H1 (cell line): Measurements from ENCODE around the gene ARL14EPL. TPM values are rescaled to one million over a fixed set of nuclear protein-coding genes. Genes with fewer than 3 reads are reported as not detected.

Experiments
- CTCF ChIA-PET: fragments of 300-600 bp; sonication (Branson Sonifier 250); formaldehyde crosslinking; loops from one replicate; lab custom pipeline; 2021; ENCODE audit not compliant: partially characterized antibody; lab: Charles Lee
- POLR2A ChIA-PET: fragments of 300-600 bp; sonication (Branson Sonifier 250); formaldehyde crosslinking; loops from one replicate; lab custom pipeline; 2021; ENCODE audit warnings: inconsistent platforms; ENCODE audit not compliant: partially characterized antibody; lab: Charles Lee
- DNase-seq, 2 experiments: peaks; one replicate each; pipeline versions ENCODE4 v3.0.0 to v3.0.0-alpha.2; 2010 to 2022; ENCODE audit warnings: low spot score in 2 of 2, low read depth in 1 of 2, mixed read lengths in 1 of 2
- FAIRE-seq: peaks from 2 replicates; lab custom pipeline; 2011; peaks lifted over from hg19 to GRCh38; lab: Jason Lieb, UNC
- H2AFZ ChIP-seq: 2 replicates; pipeline ENCODE4 v1.8.1; 2012; ENCODE audit warnings: low read length, inconsistent platforms
- H2AK5ac ChIP-seq: 2 replicates; pipeline ENCODE4 v1.6.1; 2013; ENCODE audit warnings: low read depth, low read length
- H2BK120ac ChIP-seq: replicated peaks from 2 replicates; pipeline ENCODE3; 2013; ENCODE audit warnings: low read depth, low read length, inconsistent platforms
- H2BK12ac ChIP-seq: 2 replicates; pipeline ENCODE4 v1.6.1; 2013; ENCODE audit warnings: low read depth, low read length
- H2BK15ac ChIP-seq: 2 replicates; pipeline ENCODE4 v1.6.1; 2013; ENCODE audit warnings: low read length
- H2BK20ac ChIP-seq: 2 replicates; pipeline ENCODE4 v1.6.1; 2013; ENCODE audit warnings: low read length
- H2BK5ac ChIP-seq: 2 replicates; pipeline ENCODE4 v1.6.1; 2013; ENCODE audit warnings: low read depth, low read length
- H3K14ac ChIP-seq: 2 replicates; pipeline ENCODE4 v1.6.1; 2013; ENCODE audit warnings: inconsistent platforms; ENCODE audit not compliant: insufficient read length
- H3K18ac ChIP-seq: 2 replicates; pipeline ENCODE4 v1.6.1; 2013; ENCODE audit warnings: low read length; ENCODE audit errors: extremely low read depth
- H3K23ac ChIP-seq: 2 replicates; pipeline ENCODE4 v1.6.1; 2013; ENCODE audit warnings: inconsistent platforms; ENCODE audit not compliant: insufficient read length
- H3K23me2 ChIP-seq: 2 replicates; pipeline ENCODE4 v1.6.1; 2013; ENCODE audit warnings: low read depth, low read length
- H3K27ac ChIP-seq: 2 replicates; pipeline ENCODE4 v1.6.1; 2011; ENCODE audit warnings: low read depth, low read length, inconsistent platforms
- H3K27me3 ChIP-seq, 4 experiments: replicated peaks in 1 of 4; 1 replicate in 1 of 4; 2 replicates in 3 of 4; pipeline versions ENCODE4 v1.6.1 to v1.8.1; 2011 to 2013; ENCODE audit warnings: low read length in 3 of 4, mild to moderate bottlenecking in 3 of 4, inconsistent platforms in 2 of 4, mixed read lengths in 2 of 4, moderate library complexity in 1 of 4; ENCODE audit not compliant: control insufficient read depth in 3 of 4, insufficient read depth in 3 of 4; ENCODE audit errors: extremely low read depth in 1 of 4
- H3K36me3 ChIP-seq, 4 experiments: 2 replicates each; pipeline versions ENCODE4 v1.6.1 to v1.8.1; 2011 to 2013; ENCODE audit warnings: mild to moderate bottlenecking in 4 of 4, low read length in 3 of 4, moderate library complexity in 2 of 4, control low read depth in 1 of 4, inconsistent platforms in 1 of 4; ENCODE audit not compliant: insufficient read depth in 4 of 4, control insufficient read depth in 2 of 4
- H3K4ac ChIP-seq: replicated peaks from 2 replicates; pipeline ENCODE3; 2013; ENCODE audit warnings: low read length, low read depth, mixed read lengths, inconsistent platforms; ENCODE audit not compliant: insufficient read length
- H3K4me1 ChIP-seq, 4 experiments: replicated peaks in 1 of 4; 1 replicate in 1 of 4; 2 replicates in 3 of 4; pipeline versions ENCODE4 v1.6.1 to v1.8.1; 2011 to 2013; ENCODE audit warnings: low read length in 3 of 4, inconsistent platforms in 2 of 4, mixed read lengths in 1 of 4; ENCODE audit not compliant: insufficient read depth in 4 of 4, control insufficient read depth in 3 of 4
- H3K4me2 ChIP-seq, 2 experiments: 2 replicates each; pipeline versions ENCODE4 v1.6.1 to v1.8.1; 2011 to 2013; ENCODE audit warnings: low read depth in 2 of 2, low read length in 2 of 2, control low read depth in 1 of 2, inconsistent platforms in 1 of 2, mild to moderate bottlenecking in 1 of 2; ENCODE audit not compliant: insufficient read depth in 1 of 2
- H3K4me3 ChIP-seq, 4 experiments: fragments of 200-600, 300-600 bp in 1 of 4; sonication (generic), shearing (Covaris generic), sonication (Bioruptor Twin) in 1 of 4; 2 replicates each; pipeline versions ENCODE4 v1.5.1 to v1.8.1; 2011 to 2016; ENCODE audit warnings: low read length in 4 of 4, low read depth in 3 of 4, control low read depth in 2 of 4, inconsistent platforms in 2 of 4, mild to moderate bottlenecking in 2 of 4, mixed read lengths in 1 of 4, moderate library complexity in 1 of 4; ENCODE audit not compliant: insufficient read depth in 2 of 4; ENCODE audit errors: extremely low read depth in 1 of 4
- H3K56ac ChIP-seq: replicated peaks from 2 replicates; pipeline ENCODE3; 2013; ENCODE audit warnings: low read depth, mild to moderate bottlenecking, mixed read lengths, low read length, inconsistent platforms; ENCODE audit not compliant: insufficient read length
- H3K79me1 ChIP-seq: 2 replicates; pipeline ENCODE4 v1.6.1; 2013; ENCODE audit warnings: low read depth, low read length, control low read depth
- H3K79me2 ChIP-seq, 2 experiments: 2 replicates each; pipeline versions ENCODE4 v1.6.1 to v1.8.1; 2012 to 2013; ENCODE audit warnings: low read length in 2 of 2, mild to moderate bottlenecking in 2 of 2, inconsistent platforms in 1 of 2; ENCODE audit not compliant: insufficient read depth in 2 of 2, control insufficient read depth in 1 of 2
- H3K9ac ChIP-seq, 4 experiments: replicated peaks in 1 of 4; 1 replicate in 1 of 4; 2 replicates in 3 of 4; pipeline versions ENCODE4 v1.6.1 to v1.8.1; 2011 to 2013; ENCODE audit warnings: low read depth in 3 of 4, low read length in 3 of 4, control low read depth in 2 of 4, mild to moderate bottlenecking in 2 of 4, moderate library complexity in 2 of 4, inconsistent platforms in 1 of 4; ENCODE audit errors: extremely low read depth in 1 of 4
- H3K9me3 ChIP-seq, 2 experiments: 2 replicates each; pipeline versions ENCODE4 v1.6.1 to v1.8.1; 2012 to 2013; ENCODE audit warnings: mild to moderate bottlenecking in 2 of 2, moderate library complexity in 2 of 2, control low read depth in 1 of 2, inconsistent platforms in 1 of 2, low read depth in 1 of 2, low read length in 1 of 2, mixed read lengths in 1 of 2; ENCODE audit not compliant: insufficient read depth in 2 of 2
- H4K20me1 ChIP-seq, 2 experiments: replicated peaks in 1 of 2; 2 replicates each; pipeline versions ENCODE3 to v1.8.1; 2011 to 2013; ENCODE audit warnings: inconsistent platforms in 2 of 2, low read length in 2 of 2, mild to moderate bottlenecking in 1 of 2; ENCODE audit not compliant: insufficient read depth in 2 of 2, control insufficient read depth in 1 of 2
- H4K5ac ChIP-seq: 2 replicates; pipeline ENCODE4 v1.6.1; 2013; ENCODE audit warnings: low read length, low read depth, mixed read lengths, inconsistent platforms; ENCODE audit not compliant: insufficient read length
- H4K8ac ChIP-seq: 2 replicates; pipeline ENCODE4 v1.8.0; 2013; ENCODE audit warnings: mild to moderate bottlenecking, moderate library complexity, low read length, inconsistent platforms; ENCODE audit not compliant: insufficient read depth; ENCODE audit errors: extremely low read depth
- H4K91ac ChIP-seq: replicated peaks from 2 replicates; pipeline ENCODE3; 2013; ENCODE audit warnings: low read length, mixed read lengths, inconsistent platforms; ENCODE audit not compliant: insufficient read length
- KDM5A ChIP-seq: fragments of 200-600 bp; IDR thresholded peaks from 2 replicates; pipeline ENCODE4 v1.7.1; 2012; ENCODE audit warnings: mild to moderate bottlenecking, low read length, inconsistent platforms, mixed read lengths
- WGBS, 2 experiments: shearing (Covaris generic) in 1 of 2; methylation state at CpG; one replicate each; pipeline versions ENCODE4 v1.1.6 to v1.1.7; 2013 to 2015; ENCODE audit warnings: low lambda C conversion rate in 2 of 2, mixed read lengths in 2 of 2, inconsistent platforms in 1 of 2, low coverage in 1 of 2, missing lambda C conversion rate in 1 of 2; ENCODE audit not compliant: insufficient replicate concordance in 2 of 2, insufficient coverage in 1 of 2, insufficient read length in 1 of 2; ENCODE audit errors: extremely low coverage in 1 of 2, missing lambda C conversion rate in 1 of 2; 5-methylcytosine and 5-hydroxymethylcytosine counted together
- polyA plus RNA-seq, 7 experiments: library from polyadenylated mRNA; depleted of rRNA in 3 of 7; stranded (reverse) in 5 of 7; unstranded in 2 of 7; fragments of >200 nt in 5 of 7; fragments of 200-250 nt in 2 of 7; gene quantifications; 1 replicate in 5 of 7; 2 replicates in 1 of 7; 4 replicates in 1 of 7; pipeline versions ENCODE4 v1.2.1 to v1.2.3, GENCODE V29; 2011 to 2013; ENCODE audit warnings: missing spikeins in 2 of 7, mixed read lengths in 2 of 7
- total RNA-seq: library from RNA; stranded (reverse); fragmentation: NEBNext Ultra II Directional; extraction: Animal tissue kit (Norgen Biotek cat#: 25700); gene quantifications from 2 replicates; pipeline ENCODE4 v1.2.1, GENCODE V29; 2021

ARL14EPL gene
- total and polyA plus RNA-seq, 2 of the 8 experiments (the other 6 are each of a cell fraction or from before 2014, with no cell fraction given), result not detected

- H2BK15ac ChIP-seq, result no peak overlapping the region
- no peak overlapping the region for H2BK5ac ChIP-seq
- H2BK20ac ChIP-seq, result no peak overlapping the region
- POLR2A ChIA-PET, result interaction anchor here (0.7 kb wide), 1 partner anchor 10 kb away, joined by 3 read pairs; no protein-coding TSS in a partner anchor
- H3K18ac ChIP-seq, result no peak overlapping the region
- no peak for FAIRE-seq
- H2BK120ac ChIP-seq, result no peak overlapping the region
- no peak overlapping the region for H3K27ac ChIP-seq
- no peaks in the 10 kb centered on the region for H3K36me3 ChIP-seq
- CTCF ChIA-PET, result no interaction called here
- no peak overlapping the region for H2AFZ ChIP-seq
- H4K20me1 ChIP-seq, result no peaks in the 10 kb centered on the region
- no peak overlapping the region for H3K14ac ChIP-seq
- no peak overlapping the region for H3K4ac ChIP-seq
- H2AK5ac ChIP-seq, result no peak overlapping the region
- H3K23ac ChIP-seq, result no peak overlapping the region
- H4K8ac ChIP-seq, result no peak overlapping the region
- H3K4me3 ChIP-seq, result no peak overlapping the region
- H3K79me2 ChIP-seq, result no peaks in the 10 kb centered on the region
- no peak for TF ChIP-seq KDM5A
- H3K79me1 ChIP-seq, result no peaks in the 10 kb centered on the region
- no peak overlapping the region for H3K4me2 ChIP-seq
- WGBS, 2 experiments, result 87% methylated on average over 5 of the region's 5 CpGs; no CpG with 5 or more reads in 1 of the 2 experiments
- H3K9ac ChIP-seq, result no peak overlapping the region
- no peaks in the 10 kb centered on the region for H3K9me3 ChIP-seq
- H3K27me3 ChIP-seq, result no peaks in the 10 kb centered on the region
- H2BK12ac ChIP-seq, result no peak overlapping the region
- H4K91ac ChIP-seq, result no peak overlapping the region
- no peak for DNase-seq
- H3K4me1 ChIP-seq, result no peaks in the 10 kb centered on the region
- H3K56ac ChIP-seq, result no peak overlapping the region
- H4K5ac ChIP-seq, result no peak overlapping the region
- H3K23me2 ChIP-seq, result no peaks in the 10 kb centered on the region
These were observed 39.4 kb upstream of the ARL14EPL start for GRCh38 chr5:115992848-115993350.
